ENCODE results near the gene CDKN1A. TPM values are rescaled to one million over a fixed set of nuclear protein-coding genes. Genes with fewer than 3 reads are reported as not detected.

The CDKN1A gene
- total and polyA plus RNA-seq, 9 of the 15 experiments (the other 6 are each of a cell fraction or from before 2014, with no cell fraction given) = 0.25 to 8.1 (median 5.1) TPM

GRCh38 chr6:36678488-36679042, at the start of gene CDKN1A (continued):
- TF ChIP-seq NFIC (IDR thresholded peaks at IDR 0.05) (peak; percentile 89), ZNF449 (CRISPR knock-in tag; IDR thresholded peaks at IDR 0.05) (no peak), SRF (CRISPR knock-in tag; IDR thresholded peaks at IDR 0.05) (no peak), CXXC5 (CRISPR knock-in tag; IDR thresholded peaks at IDR 0.05) (peak; percentile 87), SMARCA5 (IDR thresholded peaks at IDR 0.05) (peak; percentile 57; the same call in 1 of the 2 replicates), ZNF431 (CRISPR knock-in tag; IDR thresholded peaks at IDR 0.05) (peak; percentile 68; the same call in 1 of the 2 replicates), CBX3 (IDR thresholded peaks at IDR 0.05; ENCODE audit: borderline replicate concordance in 1 of 2, low read length in 2 of 2) (peak in 1 of 2 experiments; percentile 38; a peak in 1 of 3 replicates), KLF16 (IDR thresholded peaks at IDR 0.05) (no peak), NEUROD1 (IDR thresholded peaks at IDR 0.05; ENCODE audit: borderline replicate concordance, low read depth, low read length, partially characterized antibody) (no peak), HDGF (IDR thresholded peaks at IDR 0.05) (no peak), SIN3B (IDR thresholded peaks at IDR 0.05; ENCODE audit: low read depth) (no peak), THAP7 (CRISPR knock-in tag; IDR thresholded peaks at IDR 0.05) (0 out of 2 replicates have a peak, but pooled peaks have one; percentile 17), ZNF133 (CRISPR knock-in tag; IDR thresholded peaks at IDR 0.05) (no peak), XRCC3 (IDR thresholded peaks at IDR 0.05) (no peak), ZNF347 (CRISPR knock-in tag; IDR thresholded peaks at IDR 0.05; ENCODE audit: low read depth) (no peak), UBTF (IDR thresholded peaks at IDR 0.05; ENCODE audit: borderline replicate concordance in 1 of 2, low read depth in 2 of 2, low read length in 2 of 2) (peak; percentile 53 to 83; a peak in 1 of 4 replicates), PHB2 (IDR thresholded peaks at IDR 0.05; ENCODE audit: low read depth) (no peak), ZNF639 (CRISPR knock-in tag; conservative IDR thresholded peaks at IDR 0.05 in 1 of 2, IDR thresholded peaks at IDR 0.05 in 1 of 2) (0 out of 4 replicates have a peak, but pooled peaks of 1 of the 2 experiments have one; percentile 39), ATF1 (CRISPR knock-in tag; IDR thresholded peaks at IDR 0.05) (no peak), ATF1 (tag; IDR thresholded peaks at IDR 0.05) (peak; percentile 42; the same call in 1 of the 2 replicates), KLF13 (tag; IDR thresholded peaks at IDR 0.05; ENCODE audit: borderline replicate concordance, low read depth) (no peak), NFYB (IDR thresholded peaks at IDR 0.05; ENCODE audit: extremely low read depth, insufficient read length) (no peak), NR3C1 (CRISPR knock-in tag; IDR thresholded peaks at IDR 0.05) (no peak)

Data from K562 (cell line).